IgD-negative memory B cell (primary cell): ENCODE results near the gene ZNF554. TPM values are rescaled to one million over a fixed set of nuclear protein-coding genes. Genes with fewer than 3 reads are reported as not detected.
A peak's percentile ranks its signal among the peaks of the same experiment; 100 is the strongest.
"Not testable (repeated sequence)": the region's sequence is repeated elsewhere in the genome, so short reads cannot be mapped to it uniquely, and the experiment has no call there.

ENCODE experiments used
- H3K27ac Mint-ChIP-seq, 3 donors: one replicate each; pipeline ENCODE4 v1.8.0; 2020 to 2022; ENCODE audit warnings: mild to moderate bottlenecking in 3 of 3, mixed read lengths in 3 of 3, moderate library complexity in 1 of 3
- H3K27me3 Mint-ChIP-seq: one replicate; pipeline ENCODE4 v1.8.0; 2021; ENCODE audit warnings: mixed read lengths
- H3K36me3 Mint-ChIP-seq: one replicate; pipeline ENCODE4 v1.8.0; 2020; ENCODE audit warnings: mild to moderate bottlenecking, mixed read lengths
- H3K4me1 Mint-ChIP-seq, 3 donors: one replicate each; pipeline ENCODE4 v1.8.0; 2020 to 2022; ENCODE audit warnings: mixed read lengths in 3 of 3, mild to moderate bottlenecking in 1 of 3
- H3K4me3 Mint-ChIP-seq, 4 donors: one replicate each; pipeline ENCODE4 v1.8.0; 2020 to 2022; ENCODE audit warnings: mild to moderate bottlenecking in 4 of 4, mixed read lengths in 4 of 4, moderate library complexity in 3 of 4
- H3K9me3 Mint-ChIP-seq, 3 donors: one replicate each; pipeline ENCODE4 v1.8.0; 2020 to 2021; ENCODE audit warnings: mixed read lengths in 3 of 3, mild to moderate bottlenecking in 1 of 3
- polyA plus RNA-seq: library from polyadenylated mRNA; unstranded; fragments of 300-500 nt; fragmentation: Illumina TruSeq; gene quantifications from one replicate; pipeline ENCODE4 v1.2.3, GENCODE V29; 2021

ZNF554 gene
- polyA plus RNA-seq, 1 donor from 2014 or later, result 4.7 TPM

DNA sequence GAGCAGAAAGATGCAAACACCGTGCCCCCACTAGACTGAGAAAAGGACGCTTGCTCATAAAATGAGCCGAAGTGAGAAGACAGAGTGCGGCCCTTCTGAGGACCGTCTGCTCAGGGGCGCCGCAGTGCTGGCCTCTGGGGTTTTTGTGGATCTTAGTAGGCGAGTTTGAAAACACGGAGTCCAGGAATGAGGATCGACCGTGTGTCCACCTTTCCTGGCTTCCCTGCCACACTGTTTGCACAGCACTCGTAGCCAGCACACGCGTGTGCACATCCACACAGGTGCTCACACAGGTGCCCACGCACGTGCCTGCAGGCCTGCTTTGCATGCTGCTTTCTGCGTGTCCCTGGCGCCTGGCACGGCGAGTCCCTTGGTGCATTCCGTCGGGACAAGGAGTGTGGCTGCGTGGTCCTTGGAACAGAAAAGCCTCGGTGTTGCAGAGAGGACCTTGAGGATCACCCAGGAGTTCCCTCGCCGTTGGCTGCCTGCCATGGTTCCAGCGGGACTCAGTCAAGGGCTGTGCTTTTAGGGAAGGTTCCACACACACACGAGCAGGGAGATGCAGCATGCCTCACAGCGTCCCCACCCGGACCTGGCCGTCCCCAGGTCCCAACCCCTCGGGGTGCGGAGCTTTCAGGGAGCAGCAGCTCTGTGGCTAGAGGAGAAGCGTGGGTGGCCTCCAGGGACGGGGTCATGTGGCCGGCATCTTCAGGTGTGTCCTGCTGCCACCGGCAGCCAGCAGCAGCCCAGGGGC lies 10.1 kb upstream of the ZNF554 start:
- no peak overlapping the region for H3K4me3 Mint-ChIP-seq
- H3K9me3 Mint-ChIP-seq, result no peaks in the 10 kb centered on the region
- no peaks in the 10 kb centered on the region for H3K36me3 Mint-ChIP-seq
- H3K4me1 Mint-ChIP-seq, result no peaks in the 10 kb centered on the region
- H3K27ac Mint-ChIP-seq, result no peak overlapping the region
- no peaks in the 10 kb centered on the region for H3K27me3 Mint-ChIP-seq

DNA sequence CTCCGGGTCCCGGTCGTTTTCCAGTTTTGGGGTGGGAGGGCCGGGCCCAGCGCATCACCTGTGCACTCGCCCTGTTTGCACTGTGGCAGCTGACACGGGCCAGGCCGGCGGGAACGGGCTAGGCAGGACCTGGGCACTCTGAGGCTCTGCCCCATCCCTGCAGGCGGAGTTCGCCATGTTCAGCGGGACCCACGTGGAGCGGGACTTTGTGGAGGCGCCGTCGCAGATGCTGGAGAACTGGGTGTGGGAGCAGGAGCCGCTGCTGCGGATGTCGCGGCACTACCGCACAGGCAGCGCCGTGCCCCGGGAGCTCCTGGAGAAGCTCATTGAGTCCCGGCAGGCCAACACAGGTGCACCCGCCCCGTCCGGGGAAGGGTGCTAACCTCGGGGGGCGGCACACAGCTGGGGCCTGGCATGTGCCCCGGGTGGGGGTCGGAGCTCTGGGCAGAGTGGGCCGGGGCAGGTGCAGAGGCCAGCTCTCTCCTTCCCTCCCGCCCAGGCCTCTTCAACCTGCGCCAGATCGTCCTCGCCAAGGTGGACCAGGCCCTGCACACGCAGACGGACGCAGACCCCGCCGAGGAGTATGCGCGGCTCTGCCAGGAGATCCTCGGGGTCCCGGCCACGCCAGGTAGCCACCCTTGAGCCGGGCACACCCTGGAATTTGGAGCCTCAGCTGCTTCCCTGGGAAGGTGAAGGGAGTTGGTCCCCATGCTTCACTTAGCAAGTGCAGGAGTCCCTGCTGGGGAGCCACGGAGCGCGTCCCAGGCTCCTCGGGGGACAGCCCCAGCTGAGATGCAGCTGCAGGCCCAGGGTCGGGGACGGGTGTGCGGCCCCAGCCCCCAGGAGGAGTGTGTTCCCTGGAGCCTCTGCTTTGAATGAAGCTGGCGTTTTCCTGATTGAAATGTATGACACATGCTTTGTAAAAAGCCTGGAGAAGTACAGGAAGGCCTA lies 9.3 kb upstream of the ZNF554 start:
- Mint-ChIP-seq H3K27me3 (no peaks in the 10 kb centered on the region), H3K4me3 (no peak overlapping the region), H3K9me3 (no peaks in the 10 kb centered on the region), H3K36me3 (no peaks in the 10 kb centered on the region), H3K4me1 (no peaks in the 10 kb centered on the region), H3K27ac (no peak overlapping the region)

DNA sequence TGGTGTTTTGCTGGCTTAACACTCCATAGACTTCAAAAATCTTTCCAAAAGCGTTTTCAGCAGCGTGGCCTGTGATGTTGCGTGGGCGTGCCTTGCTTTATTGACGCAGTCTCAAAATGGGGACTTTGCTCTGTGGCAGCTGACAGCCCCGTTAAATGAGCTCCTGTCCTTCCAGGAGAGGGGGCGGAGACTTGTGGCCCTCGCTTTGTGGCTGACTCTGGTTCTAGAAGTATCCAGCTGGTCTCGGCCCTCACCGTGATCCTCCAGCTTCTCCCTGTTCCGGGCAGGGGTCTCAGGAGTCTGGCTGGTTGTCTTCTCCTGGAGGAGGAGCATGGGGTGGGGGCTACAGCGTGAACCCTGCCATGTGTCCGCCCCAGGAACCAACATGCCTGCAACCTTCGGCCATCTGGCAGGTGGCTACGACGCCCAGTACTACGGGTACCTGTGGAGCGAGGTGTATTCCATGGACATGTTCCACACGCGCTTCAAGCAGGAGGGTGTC lies 8.4 kb upstream of the ZNF554 start:
- Mint-ChIP-seq H3K36me3 (no peaks in the 10 kb centered on the region), H3K27ac (no peak overlapping the region), H3K27me3 (no peaks in the 10 kb centered on the region)

DNA sequence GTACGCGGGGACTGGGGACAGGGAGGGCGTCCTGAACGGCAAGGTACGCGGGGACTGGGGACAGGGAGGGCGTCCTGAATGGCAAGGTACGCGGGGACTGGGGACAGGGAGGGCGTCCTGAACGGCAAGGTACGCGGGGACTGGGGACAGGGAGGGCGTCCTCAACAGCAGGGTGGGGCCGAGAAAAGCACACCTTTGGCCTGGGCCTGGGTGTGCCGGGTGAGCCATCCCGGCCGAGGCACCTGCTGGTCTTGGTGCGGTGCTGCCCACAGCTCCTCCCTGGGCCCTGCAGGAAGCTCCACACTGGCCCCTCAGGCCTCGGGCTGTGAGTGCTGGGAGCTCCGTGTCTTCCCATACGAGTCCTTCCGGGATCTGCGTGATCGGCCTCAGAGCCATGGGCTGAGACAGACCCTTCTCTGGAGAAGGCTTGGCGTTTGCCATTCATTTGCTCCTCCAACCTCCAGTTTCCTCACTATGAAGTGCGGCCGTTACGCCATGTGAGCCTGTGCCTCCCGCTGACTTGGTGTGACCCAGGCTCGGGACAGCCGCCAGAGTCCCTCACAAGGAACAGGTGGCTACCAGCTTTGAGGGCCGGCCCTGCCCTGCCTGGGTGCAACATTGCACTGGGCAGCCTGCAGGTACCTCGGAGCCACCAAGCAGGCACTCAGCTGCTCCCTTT lies 7.8 kb upstream of the ZNF554 start:
- Mint-ChIP-seq H3K9me3 (no peaks in the 10 kb centered on the region), H3K27ac (no peak overlapping the region), H3K36me3 (no peaks in the 10 kb centered on the region), H3K4me3 (no peak overlapping the region), H3K4me1 (no peaks in the 10 kb centered on the region), H3K27me3 (no peaks in the 10 kb centered on the region)

More for the DNA sequence above, 8.4 kb upstream of the ZNF554 start:
- H3K4me1 Mint-ChIP-seq, result no peaks in the 10 kb centered on the region
- no peak overlapping the region for H3K4me3 Mint-ChIP-seq
- no peaks in the 10 kb centered on the region for H3K9me3 Mint-ChIP-seq

DNA sequence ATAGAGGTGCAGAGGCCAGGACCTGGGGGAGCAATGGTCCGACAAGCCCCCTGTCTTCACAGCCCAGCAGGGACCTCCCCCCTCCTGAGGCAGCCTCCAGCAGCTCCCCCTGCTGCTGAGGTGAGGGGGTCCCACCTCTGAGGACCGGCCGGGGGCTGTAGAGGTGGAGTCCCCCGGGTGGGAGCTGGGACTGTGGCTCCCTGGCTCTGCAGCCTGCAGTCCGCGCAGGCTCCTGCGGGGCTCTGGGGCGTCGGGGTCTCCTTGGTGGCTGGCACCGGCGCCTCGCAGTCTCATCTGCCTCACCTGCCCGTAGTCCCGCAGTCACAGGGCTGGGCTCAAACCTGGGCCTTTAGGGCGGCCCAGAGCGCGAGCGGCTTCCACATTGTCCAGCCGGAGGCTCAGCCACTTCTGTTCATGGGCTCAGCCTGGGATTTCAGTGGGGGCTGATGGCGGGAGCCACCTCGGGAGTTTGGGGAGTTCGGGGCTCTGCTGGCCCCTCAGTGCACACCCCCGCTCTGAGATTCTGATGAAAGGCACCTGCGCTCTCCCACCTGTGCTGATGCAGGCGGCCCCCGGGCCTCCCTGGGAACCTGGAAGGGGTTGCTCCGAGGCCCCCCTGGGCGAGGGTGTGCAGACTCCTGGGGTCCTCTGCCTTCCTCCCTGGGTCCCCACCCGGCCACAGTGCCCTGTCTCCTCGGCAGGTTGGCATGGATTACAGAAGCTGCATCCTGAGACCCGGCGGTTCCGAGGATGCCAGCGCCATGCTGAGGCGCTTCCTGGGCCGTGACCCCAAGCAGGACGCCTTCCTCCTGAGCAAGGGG lies 7.0 kb upstream of the ZNF554 start:
- Mint-ChIP-seq H3K36me3 (no peaks in the 10 kb centered on the region), H3K27ac (no peak overlapping the region), H3K27me3 (no peaks in the 10 kb centered on the region), H3K4me1 (peaks cover 0 to 4% (median 0%) of the 10 kb centered on the region in 3 donors), H3K9me3 (no peaks in the 10 kb centered on the region), H3K4me3 (no peak overlapping the region)

DNA sequence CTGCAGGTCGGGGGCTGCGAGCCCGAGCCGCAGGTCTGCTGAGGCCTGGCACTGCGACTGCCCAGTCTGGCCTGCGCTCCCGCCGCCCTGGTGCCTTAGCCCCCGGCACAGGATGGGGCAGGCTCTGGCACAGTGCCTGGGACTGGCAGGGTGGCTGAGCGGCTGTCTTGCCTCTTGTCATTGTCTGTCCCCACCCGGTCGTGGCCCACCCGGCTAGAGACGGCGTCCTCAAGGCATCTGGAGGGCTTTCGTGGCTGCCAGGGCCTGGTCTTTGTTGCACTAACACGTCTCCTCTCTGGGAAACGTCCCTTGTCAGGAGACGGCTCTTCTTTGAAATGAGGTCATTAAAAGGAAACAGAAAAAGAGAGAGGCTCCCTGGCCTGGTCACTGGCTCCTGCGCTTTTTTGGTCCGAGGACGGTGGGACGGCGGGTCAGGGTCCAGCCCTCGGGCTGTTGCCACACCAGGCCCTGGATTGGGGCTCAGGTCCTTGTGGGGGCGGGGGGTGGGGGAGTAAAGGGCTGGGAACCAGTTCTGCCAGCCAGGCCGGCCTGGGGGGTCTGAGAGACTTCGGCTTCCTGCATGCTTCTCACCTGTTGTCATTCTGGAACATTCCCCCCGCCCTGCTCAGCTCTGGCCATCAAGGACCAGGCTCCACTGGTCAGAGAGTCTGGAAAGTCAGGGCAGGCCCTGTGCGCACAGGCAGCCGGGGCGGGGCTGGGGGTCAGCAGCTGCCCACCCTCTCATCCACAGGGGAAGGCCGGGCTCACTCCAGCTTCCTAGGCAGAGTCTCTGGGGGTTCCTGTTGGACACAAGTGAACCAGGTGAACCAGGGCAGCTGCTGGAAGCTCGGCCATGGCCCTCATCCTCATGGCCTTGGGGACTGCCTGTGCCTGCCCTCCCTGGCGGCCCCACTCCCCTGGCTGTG lies 6.2 kb upstream of the ZNF554 start:
- H3K9me3 Mint-ChIP-seq, result no peaks in the 10 kb centered on the region
- H3K36me3 Mint-ChIP-seq, result no peaks in the 10 kb centered on the region
- peaks cover 0 to 4% (median under 1%) of the 10 kb centered on the region in 3 donors for H3K4me1 Mint-ChIP-seq
- no peak overlapping the region for H3K27ac Mint-ChIP-seq
- peak overlapping the region in 1 of 4 donors; percentile 30 for H3K4me3 Mint-ChIP-seq
- H3K27me3 Mint-ChIP-seq, result no peaks in the 10 kb centered on the region

DNA sequence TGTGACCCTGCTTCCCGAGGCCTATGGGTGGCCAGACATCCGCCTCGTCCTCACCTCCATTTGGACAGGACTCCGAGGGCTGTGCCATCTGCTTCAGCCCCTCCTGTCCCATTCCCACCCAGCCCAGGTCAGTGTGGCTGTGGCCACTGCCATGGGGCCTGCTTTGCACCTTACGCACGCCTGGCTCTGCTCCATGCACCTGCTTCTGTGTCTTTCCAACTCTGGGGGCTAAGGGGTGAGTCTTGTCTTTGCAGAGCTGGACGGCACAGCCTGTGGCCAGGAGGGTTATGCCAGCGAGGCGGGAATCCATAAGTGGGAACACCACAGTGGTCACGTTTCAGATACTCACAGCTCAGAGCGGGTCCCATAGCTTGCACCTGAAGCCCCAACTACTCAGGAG lies 5.2 kb upstream of the ZNF554 start:
- Mint-ChIP-seq H3K27me3 (no peaks in the 10 kb centered on the region), H3K9me3 (no peaks in the 10 kb centered on the region)

DNA sequence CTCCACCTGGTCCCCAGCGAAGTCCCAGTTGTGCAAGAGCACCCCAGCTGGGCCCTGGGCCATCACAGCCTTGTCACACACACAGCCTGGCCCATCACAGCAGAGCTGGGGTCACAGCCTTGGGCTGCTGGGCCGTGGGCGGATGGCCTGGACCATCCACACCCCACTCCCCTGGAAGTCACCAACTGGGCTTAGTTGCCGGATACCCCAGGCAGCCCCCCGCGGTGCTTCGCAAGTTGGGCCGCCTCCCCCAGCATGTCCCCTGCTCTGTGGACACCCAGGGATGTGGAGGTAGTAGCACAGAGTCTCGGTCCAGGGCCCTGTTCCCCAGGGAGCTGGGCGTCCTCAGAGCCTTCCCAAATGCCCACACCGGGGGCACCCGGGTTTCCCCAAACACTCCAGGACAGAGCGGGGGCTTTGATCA lies 4.5 kb upstream of the ZNF554 start:
- Mint-ChIP-seq H3K27me3 (no peaks in the 10 kb centered on the region), H3K36me3 (no peaks in the 10 kb centered on the region), H3K27ac (no peak overlapping the region), H3K9me3 (no peaks in the 10 kb centered on the region), H3K4me1 (peaks cover 1 to 4% (median 3%) of the 10 kb centered on the region in 3 donors), H3K4me3 (no peak overlapping the region)

More for the DNA sequence above, 5.2 kb upstream of the ZNF554 start:
- Mint-ChIP-seq H3K27ac (no peak overlapping the region), H3K4me3 (no peak overlapping the region), H3K36me3 (no peaks in the 10 kb centered on the region), H3K4me1 (peaks cover 1 to 4% (median 2%) of the 10 kb centered on the region in 3 donors)

DNA sequence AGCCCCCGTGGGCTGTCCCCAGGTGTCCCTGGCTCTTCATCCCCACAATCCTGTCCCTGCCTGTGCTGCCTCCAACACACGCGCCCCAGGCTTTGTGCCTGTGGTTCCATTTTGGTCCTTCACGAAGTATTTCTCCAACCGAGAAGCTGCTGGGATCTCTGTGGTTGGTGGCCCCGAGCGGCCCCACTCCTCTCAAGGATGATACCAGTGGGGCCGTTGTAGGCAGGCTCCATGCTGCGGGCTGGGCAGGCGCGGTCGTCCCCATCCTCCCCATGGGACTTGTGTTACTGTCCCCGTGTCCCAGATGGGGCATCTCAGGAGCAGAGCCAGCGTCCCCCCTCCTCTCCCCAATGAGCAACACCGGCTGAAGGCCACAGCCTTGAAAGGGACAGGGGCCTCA lies 3.7 kb upstream of the ZNF554 start:
- Mint-ChIP-seq H3K4me1 (peaks cover 1 to 6% (median 4%) of the 10 kb centered on the region in 3 donors), H3K36me3 (no peaks in the 10 kb centered on the region), H3K9me3 (no peaks in the 10 kb centered on the region), H3K4me3 (no peak overlapping the region), H3K27ac (peak overlapping the region in 1 of 3 donors; percentile 50), H3K27me3 (no peaks in the 10 kb centered on the region)

DNA sequence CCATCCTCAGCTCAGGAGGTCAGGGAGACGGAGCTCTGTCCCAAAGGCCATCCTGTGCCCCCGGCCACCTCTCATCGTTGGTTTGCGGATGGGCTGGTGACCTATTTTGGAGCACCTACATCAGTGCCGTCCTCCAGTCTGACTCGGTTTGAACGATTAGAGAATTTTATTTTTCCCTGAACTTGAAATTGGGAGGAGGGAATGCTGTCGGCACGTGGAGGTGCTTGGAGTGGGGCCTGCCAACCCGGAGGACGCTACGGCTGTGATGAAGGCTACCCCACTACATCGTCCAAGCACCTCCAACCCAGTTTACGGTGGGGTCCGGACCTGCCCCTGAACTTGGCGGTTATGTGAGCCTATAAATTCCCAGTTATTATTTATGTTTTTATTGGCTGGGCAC lies 3.0 kb upstream of the ZNF554 start:
- Mint-ChIP-seq H3K27me3 (no peaks in the 10 kb centered on the region), H3K9me3 (no peaks in the 10 kb centered on the region), H3K4me3 (no peak overlapping the region), H3K36me3 (no peaks in the 10 kb centered on the region), H3K27ac (peak overlapping the region in 1 of 3 donors; percentile 50), H3K4me1 (peaks cover 1 to 7% (median 4%) of the 10 kb centered on the region in 3 donors)

DNA sequence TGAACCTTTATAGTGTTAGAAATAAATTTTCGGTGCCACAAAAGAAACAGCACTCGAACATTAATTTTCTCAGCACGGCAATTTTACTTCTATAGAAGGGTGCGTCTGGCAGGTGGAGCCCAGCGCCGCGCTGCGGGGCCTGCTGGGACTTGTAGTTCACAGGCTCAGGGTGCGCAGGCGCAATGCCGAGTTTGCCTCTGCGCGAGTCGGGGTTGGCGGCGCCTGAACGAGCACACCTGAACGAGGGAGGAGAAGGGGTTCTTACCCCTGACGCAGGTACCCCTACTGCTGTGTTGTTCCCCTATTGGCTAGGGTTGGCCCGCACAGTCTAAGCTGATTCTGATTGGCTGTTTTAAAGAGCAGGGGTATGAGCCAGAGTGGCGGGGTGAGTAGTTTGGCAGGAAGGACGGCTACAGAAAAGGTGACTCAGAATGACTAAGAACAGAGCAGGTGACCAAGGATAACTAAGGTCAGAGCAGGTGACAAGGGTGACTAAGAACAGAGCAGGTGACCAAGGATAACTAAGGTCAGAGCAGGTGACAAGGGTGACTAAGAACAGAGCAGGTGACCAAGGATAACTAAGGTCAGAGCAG lies 2.3 kb upstream of the ZNF554 start:
- Mint-ChIP-seq H3K4me3 (peak overlapping the region in 2 of 4 donors; percentile 33 to 78), H3K27ac (peak overlapping the region; percentile 44 to 81 (median 47))
- not testable (repeated sequence) for H3K27me3 Mint-ChIP-seq, H3K9me3 Mint-ChIP-seq, H3K4me1 Mint-ChIP-seq, H3K36me3 Mint-ChIP-seq

DNA sequence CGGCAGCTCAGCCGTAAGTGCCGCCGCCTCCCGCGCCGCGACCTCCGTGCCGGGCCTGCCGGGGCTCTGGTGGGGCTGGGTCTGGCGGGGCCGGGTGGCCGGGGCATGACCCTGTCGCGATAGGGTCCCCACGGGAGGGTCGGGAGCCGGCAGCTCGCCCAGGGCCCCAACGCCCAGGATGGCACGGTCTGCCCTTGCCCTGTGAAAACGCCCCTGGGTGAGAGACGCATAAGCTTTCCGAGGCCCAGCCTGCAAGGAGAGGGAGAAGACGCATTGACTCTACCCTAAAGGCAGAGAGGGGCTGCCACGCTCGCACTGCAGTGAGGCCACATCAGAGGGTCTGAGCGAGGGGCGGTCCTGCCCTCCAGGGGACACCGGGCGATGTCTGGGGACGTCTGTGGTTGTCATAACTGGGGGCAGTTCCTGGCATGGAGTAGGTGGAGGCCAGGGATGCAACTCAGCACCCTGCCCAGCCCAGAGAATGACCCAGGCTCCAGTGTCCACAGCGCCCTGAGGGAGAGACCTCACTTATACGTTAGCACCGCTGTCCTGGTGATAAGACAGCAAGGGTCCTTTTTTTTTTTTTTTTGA lies 539 bp downstream of the ZNF554 start:
- Mint-ChIP-seq H3K27me3 (no peaks in the 10 kb centered on the region), H3K4me3 (peak overlapping the region; percentile 82 to 92 (median 88)), H3K9me3 (no peaks in the 10 kb centered on the region), H3K36me3 (peaks cover 4% of the 10 kb centered on the region), H3K4me1 (peaks cover 3 to 9% (median 4%) of the 10 kb centered on the region in 3 donors), H3K27ac (peak overlapping the region in 2 of 3 donors; percentile 53 to 67)

DNA sequence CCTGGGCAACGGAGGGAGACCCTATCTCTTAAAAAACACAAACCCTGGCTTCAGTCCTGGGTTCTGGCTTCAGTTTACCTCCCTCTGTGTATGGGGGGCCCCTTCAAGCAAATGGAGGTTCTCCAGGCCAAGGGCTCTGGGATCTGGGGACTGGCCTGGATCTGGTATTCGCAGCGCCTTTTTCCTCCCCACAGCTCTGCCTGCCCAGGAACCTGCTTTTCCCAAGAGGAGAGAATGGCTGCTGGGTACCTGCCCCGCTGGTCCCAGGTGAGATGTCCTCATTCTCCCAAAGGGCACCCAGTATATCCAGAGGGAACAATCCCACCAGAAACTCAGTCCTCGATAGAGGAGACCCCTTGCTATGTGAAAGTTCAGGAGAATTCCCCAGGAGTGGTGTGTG lies 3.2 kb downstream of the ZNF554 start:
- H3K36me3 Mint-ChIP-seq, result peaks cover 10% of the 10 kb centered on the region
- no peaks in the 10 kb centered on the region for H3K27me3 Mint-ChIP-seq
- peaks cover 0 to 9% (median 3%) of the 10 kb centered on the region in 3 donors for H3K4me1 Mint-ChIP-seq
- peaks cover 0 to 4% (median 2%) of the 10 kb centered on the region in 3 donors for H3K9me3 Mint-ChIP-seq
- no peak overlapping the region for H3K4me3 Mint-ChIP-seq
- no peak overlapping the region for H3K27ac Mint-ChIP-seq
